OCI-LY1 (cell line): ENCODE measurements around the gene USP24.

ENCODE experiments used
- EZH2 ChIP-seq: fragments of 200-600 bp; sonication (generic), shearing (Covaris generic); IDR thresholded peaks from 2 replicates; pipeline ENCODE4 v1.8.0; 2017; ENCODE audit warnings: borderline replicate concordance, mixed run types, mild to moderate bottlenecking, antibody characterized with exemption, low read length, moderate library complexity, mixed read lengths
- TF ChIP-seq, protein P1 (sequence below): fragments of 200-600 bp; sonication (generic), shearing (Covaris generic); IDR thresholded peaks from 2 replicates; pipeline ENCODE4 v1.5.1; 2017; ENCODE audit warnings: mild to moderate bottlenecking, antibody characterized with exemption, low read length, moderate library complexity, mixed read lengths

DNA sequence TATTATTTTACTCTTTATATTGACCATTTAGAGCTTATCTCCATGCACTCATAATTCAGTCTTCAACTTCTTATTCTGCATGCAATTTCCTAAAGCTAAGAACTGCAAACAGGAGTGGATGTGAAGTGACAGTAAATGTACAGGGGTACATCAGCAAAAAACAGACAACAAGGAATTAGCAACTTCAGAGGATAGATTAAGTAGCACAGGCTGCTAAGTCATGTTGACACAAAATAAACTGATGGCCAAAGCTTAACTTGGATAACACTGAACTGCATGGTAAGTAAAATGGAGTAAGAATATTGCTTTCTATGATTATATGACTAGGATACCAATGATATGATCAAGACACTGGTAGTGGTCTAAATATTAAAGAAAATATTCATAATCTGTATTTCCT is 66.5 kb downstream of the USP24 start:
- TF ChIP-seq EZH2 = no peak
- TF ChIP-seq, protein P1, sequence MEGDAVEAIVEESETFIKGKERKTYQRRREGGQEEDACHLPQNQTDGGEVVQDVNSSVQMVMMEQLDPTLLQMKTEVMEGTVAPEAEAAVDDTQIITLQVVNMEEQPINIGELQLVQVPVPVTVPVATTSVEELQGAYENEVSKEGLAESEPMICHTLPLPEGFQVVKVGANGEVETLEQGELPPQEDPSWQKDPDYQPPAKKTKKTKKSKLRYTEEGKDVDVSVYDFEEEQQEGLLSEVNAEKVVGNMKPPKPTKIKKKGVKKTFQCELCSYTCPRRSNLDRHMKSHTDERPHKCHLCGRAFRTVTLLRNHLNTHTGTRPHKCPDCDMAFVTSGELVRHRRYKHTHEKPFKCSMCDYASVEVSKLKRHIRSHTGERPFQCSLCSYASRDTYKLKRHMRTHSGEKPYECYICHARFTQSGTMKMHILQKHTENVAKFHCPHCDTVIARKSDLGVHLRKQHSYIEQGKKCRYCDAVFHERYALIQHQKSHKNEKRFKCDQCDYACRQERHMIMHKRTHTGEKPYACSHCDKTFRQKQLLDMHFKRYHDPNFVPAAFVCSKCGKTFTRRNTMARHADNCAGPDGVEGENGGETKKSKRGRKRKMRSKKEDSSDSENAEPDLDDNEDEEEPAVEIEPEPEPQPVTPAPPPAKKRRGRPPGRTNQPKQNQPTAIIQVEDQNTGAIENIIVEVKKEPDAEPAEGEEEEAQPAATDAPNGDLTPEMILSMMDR = no peak
